Measurements from ENCODE around the gene MFSD6. TPM values are rescaled to one million over a fixed set of nuclear protein-coding genes. Genes with fewer than 3 reads are reported as not detected.

MFSD6 gene
- total RNA-seq, 2 donors from 2014 or later, result 1.2 to 3.2 TPM

DNA sequence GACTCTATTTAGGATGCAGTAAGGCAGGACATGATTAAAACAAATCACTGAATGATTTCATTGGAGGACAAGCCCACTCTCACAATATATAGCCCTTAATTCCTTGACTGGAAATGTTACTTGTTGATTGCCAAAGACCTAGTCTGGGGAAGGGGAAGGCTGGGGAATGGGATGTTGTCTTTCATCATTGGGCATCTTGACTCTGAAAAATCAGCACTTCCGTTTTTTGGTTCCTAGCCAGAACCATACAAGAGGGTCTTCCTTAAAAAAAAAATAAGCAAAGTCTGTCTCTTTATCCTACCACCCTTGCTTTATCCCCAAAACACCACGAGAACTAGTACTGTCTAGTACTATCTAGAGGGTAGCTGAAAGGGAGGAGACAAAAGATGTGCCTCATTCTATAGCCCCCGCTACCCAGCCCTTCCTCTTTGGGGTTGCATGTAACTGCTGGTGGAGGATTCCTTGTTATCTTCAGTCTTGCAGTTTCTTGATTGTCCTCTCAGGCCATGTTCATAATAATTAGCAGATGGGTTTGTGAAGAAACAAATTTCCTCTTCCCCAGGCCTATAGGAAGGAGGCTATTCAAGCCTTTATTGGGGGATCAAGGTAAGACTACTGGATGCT is 70.5 kb downstream of the MFSD6 start:
- DNase-seq, result no peak
- Histone ChIP-seq H3K9ac (ENCODE audit: extremely low read depth, low read length, poor library complexity, severe bottlenecking) (no peak overlapping the region), H3K4me1 (ENCODE audit: control insufficient read depth, insufficient read depth, low read length) (no peaks in the 10 kb centered on the region), H3K36me3 (ENCODE audit: control insufficient read depth, insufficient read depth, low read length) (no peaks in the 10 kb centered on the region), H3K4me3 (ENCODE audit: low read length) (no peak overlapping the region), H3K27me3 (ENCODE audit: control insufficient read depth, insufficient read depth, low read length, poor library complexity, severe bottlenecking) (no peaks in the 10 kb centered on the region), H3K9me3 (ENCODE audit: control insufficient read depth, low read length) (no peaks in the 10 kb centered on the region), H3K27ac (ENCODE audit: low read depth, low read length) (no peak overlapping the region)
- TF ChIP-seq, protein P1, sequence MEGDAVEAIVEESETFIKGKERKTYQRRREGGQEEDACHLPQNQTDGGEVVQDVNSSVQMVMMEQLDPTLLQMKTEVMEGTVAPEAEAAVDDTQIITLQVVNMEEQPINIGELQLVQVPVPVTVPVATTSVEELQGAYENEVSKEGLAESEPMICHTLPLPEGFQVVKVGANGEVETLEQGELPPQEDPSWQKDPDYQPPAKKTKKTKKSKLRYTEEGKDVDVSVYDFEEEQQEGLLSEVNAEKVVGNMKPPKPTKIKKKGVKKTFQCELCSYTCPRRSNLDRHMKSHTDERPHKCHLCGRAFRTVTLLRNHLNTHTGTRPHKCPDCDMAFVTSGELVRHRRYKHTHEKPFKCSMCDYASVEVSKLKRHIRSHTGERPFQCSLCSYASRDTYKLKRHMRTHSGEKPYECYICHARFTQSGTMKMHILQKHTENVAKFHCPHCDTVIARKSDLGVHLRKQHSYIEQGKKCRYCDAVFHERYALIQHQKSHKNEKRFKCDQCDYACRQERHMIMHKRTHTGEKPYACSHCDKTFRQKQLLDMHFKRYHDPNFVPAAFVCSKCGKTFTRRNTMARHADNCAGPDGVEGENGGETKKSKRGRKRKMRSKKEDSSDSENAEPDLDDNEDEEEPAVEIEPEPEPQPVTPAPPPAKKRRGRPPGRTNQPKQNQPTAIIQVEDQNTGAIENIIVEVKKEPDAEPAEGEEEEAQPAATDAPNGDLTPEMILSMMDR (conservative IDR thresholded peaks at IDR 0.05), result no peak
- H3K4me1 Mint-ChIP-seq, result no peaks in the 10 kb centered on the region
- WGBS, 2 experiments (ENCODE audit: insufficient coverage in 1 of 2, insufficient read length in 1 of 2), result 80 to 98% methylated on average over 1 to 3 of the region's 3 CpGs
- H3K27ac Mint-ChIP-seq, result no peak overlapping the region
- no peak overlapping the region for H3K4me3 Mint-ChIP-seq
- H3K9me3 Mint-ChIP-seq, result peaks cover 2% of the 10 kb centered on the region
- H3K36me3 Mint-ChIP-seq (ENCODE audit: low read depth), result no peaks in the 10 kb centered on the region
- H3K27me3 Mint-ChIP-seq (ENCODE audit: insufficient read depth), result no peaks in the 10 kb centered on the region

DNA sequence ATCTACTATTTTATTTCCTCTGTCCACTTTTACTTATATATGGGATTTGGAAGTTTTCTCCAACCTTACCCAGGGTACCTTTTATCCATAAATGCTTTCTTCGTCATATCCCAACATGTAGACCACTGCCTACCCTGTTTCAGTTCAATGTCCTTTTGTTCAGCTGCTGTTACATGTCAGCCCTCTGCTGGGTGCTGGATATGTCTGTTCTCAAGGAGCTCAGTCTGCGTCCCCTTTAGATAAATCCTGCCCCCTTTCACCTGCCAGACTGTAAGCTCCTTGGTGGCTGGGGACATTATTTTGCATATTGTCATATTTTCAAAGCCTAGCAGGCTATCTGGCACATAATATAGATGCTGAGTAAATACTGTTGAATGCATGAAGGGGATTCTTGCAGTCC is 73.2 kb downstream of the MFSD6 start:
- no peak overlapping the region for H3K9ac ChIP-seq (ENCODE audit: extremely low read depth, low read length, poor library complexity, severe bottlenecking)
- no peaks in the 10 kb centered on the region for H3K9me3 Mint-ChIP-seq
- H3K36me3 ChIP-seq (ENCODE audit: control insufficient read depth, insufficient read depth, low read length), result no peaks in the 10 kb centered on the region
- no peak overlapping the region for H3K4me3 Mint-ChIP-seq
- no peak overlapping the region for H3K27ac Mint-ChIP-seq
- no peaks in the 10 kb centered on the region for H3K4me1 ChIP-seq (ENCODE audit: control insufficient read depth, insufficient read depth, low read length)
- H3K27me3 ChIP-seq (ENCODE audit: control insufficient read depth, insufficient read depth, low read length, poor library complexity, severe bottlenecking), result no peaks in the 10 kb centered on the region
- DNase-seq, result no peak
- TF ChIP-seq, protein P1 (conservative IDR thresholded peaks at IDR 0.05), result no peak
- no peaks in the 10 kb centered on the region for H3K9me3 ChIP-seq (ENCODE audit: control insufficient read depth, low read length)
- H3K36me3 Mint-ChIP-seq (ENCODE audit: low read depth), result no peaks in the 10 kb centered on the region
- WGBS, 2 experiments (ENCODE audit: insufficient coverage in 1 of 2, insufficient read length in 1 of 2), result 92 to 100% methylated on average over 2 of the region's 2 CpGs
- no peaks in the 10 kb centered on the region for H3K27me3 Mint-ChIP-seq (ENCODE audit: insufficient read depth)
- H3K4me1 Mint-ChIP-seq, result no peaks in the 10 kb centered on the region
- H3K27ac ChIP-seq (ENCODE audit: low read depth, low read length), result no peak overlapping the region
- no peak overlapping the region for H3K4me3 ChIP-seq (ENCODE audit: low read length)

DNA sequence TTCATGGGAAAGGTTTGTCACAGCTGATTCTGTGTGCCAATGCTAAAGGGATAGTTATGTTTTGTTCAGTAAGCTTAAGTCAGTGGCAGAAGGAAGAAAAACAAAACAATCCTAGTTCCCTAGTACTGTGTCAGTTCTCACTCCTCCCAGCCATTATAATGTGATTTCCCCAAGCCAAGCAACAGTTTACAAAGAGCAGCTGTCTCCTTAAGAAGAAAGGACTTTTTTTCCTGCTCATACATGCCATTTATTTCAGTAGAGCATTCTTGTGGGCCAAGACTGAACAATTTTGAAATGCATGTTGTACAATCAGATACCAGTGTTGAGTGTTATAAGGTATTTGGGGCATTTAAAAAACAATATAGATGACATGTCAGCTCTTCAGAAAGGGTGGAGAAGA is 74.3 kb downstream of the MFSD6 start:
- no peaks in the 10 kb centered on the region for H3K27me3 Mint-ChIP-seq (ENCODE audit: insufficient read depth)

More for the DNA sequence above, 74.3 kb downstream of the MFSD6 start:
- Histone ChIP-seq H3K36me3 (ENCODE audit: control insufficient read depth, insufficient read depth, low read length) (no peaks in the 10 kb centered on the region), H3K4me3 (ENCODE audit: low read length) (no peak overlapping the region), H3K27me3 (ENCODE audit: control insufficient read depth, insufficient read depth, low read length, poor library complexity, severe bottlenecking) (no peaks in the 10 kb centered on the region), H3K27ac (ENCODE audit: low read depth, low read length) (peak overlapping the region; percentile 14), H3K4me1 (ENCODE audit: control insufficient read depth, insufficient read depth, low read length) (no peaks in the 10 kb centered on the region), H3K9me3 (ENCODE audit: control insufficient read depth, low read length) (no peaks in the 10 kb centered on the region), H3K9ac (ENCODE audit: extremely low read depth, low read length, poor library complexity, severe bottlenecking) (no peak overlapping the region)
- TF ChIP-seq, protein P1 (conservative IDR thresholded peaks at IDR 0.05), result no peak
- Mint-ChIP-seq H3K9me3 (no peaks in the 10 kb centered on the region), H3K4me1 (no peaks in the 10 kb centered on the region), H3K36me3 (ENCODE audit: low read depth) (peaks cover 3% of the 10 kb centered on the region), H3K27ac (no peak overlapping the region), H3K4me3 (no peak overlapping the region)
- no peak for DNase-seq
